Stimulated activated CD8-positive, alpha-beta memory T cell treated with anti-CD3 and anti-CD28 coated beads, Interleukin-4, amount 100 ng/mL, for 24 hours (primary cell): ENCODE data around the gene ETS2.

Experiments used
- DNase-seq: peaks from one replicate; pipeline ENCODE4 v3.0.0-alpha.2; 2020; ENCODE audit warnings: low read depth

ETS2 gene

DNA sequence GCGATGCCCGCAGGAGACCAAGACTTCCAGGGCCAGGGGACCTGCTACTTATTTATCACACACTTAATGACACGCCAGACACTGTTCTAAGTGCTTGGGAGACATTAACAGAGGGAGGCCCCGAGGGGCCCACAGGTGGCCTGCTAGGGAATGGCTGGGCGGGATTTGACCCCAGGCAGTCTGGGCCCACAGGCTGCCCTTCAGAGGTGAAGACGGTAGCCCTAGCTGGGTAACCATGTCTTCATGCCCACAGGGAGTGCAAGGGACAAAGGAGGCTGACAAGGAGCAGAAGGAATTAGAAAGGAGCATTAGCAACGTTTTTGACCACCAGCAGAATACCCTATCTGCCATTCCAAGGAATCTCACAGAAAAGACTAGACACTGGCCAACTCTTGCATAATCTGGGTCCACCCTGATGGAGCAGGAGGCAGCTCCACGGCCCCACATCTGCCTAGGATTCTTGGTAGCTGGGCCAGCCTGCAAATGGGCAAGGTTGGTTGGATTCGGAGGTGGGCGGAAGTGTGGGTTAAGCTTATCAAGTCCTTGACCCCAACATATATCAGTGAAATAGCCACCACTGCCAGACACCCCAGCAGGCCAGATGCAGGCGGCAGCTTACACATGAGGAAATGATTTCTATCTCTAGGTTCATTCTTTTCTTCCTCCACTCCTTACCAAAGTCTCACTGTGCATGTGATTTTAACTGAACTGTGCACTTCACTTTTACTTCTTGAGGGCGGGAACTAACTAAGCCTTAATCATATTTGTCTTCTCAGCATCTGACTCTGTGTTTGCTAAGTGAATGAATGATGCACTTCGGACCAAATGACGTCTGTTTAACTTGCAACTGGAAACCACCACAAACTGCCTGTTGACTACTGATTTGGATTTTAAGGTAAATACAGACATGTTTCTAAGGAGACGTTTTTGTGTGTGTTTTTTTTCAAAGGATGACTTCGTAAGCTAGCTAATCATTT is 3.4 kb upstream of the ETS2 start:
- no peak for DNase-seq

DNA sequence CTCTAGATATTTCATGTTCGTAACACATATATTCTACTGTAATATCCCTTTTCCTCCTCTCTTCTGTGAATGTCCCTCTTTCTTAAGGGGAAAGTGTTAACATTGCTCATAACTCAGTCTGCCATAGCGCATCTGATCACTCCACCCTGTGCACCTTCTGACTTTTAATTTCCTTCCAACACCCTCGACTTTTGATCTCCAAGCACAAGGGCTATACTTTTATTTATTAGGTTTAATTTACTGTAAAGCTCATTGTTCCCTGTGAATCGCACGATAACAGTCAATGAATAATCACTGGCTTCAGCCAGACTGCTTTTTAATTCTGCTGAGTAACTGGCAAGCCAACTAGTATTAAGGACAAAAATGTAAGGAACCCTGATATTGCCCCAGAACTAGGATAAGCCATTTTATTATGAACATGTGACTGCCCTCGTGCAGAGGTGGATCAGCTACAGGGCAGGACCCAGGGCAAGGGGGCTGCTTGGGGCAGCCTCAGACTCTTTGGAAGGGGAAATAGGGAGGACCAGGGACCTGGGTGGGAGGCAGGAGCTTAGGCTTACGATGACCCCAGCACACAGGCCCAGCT is 2.6 kb upstream of the ETS2 start:
- no peak for DNase-seq

DNA sequence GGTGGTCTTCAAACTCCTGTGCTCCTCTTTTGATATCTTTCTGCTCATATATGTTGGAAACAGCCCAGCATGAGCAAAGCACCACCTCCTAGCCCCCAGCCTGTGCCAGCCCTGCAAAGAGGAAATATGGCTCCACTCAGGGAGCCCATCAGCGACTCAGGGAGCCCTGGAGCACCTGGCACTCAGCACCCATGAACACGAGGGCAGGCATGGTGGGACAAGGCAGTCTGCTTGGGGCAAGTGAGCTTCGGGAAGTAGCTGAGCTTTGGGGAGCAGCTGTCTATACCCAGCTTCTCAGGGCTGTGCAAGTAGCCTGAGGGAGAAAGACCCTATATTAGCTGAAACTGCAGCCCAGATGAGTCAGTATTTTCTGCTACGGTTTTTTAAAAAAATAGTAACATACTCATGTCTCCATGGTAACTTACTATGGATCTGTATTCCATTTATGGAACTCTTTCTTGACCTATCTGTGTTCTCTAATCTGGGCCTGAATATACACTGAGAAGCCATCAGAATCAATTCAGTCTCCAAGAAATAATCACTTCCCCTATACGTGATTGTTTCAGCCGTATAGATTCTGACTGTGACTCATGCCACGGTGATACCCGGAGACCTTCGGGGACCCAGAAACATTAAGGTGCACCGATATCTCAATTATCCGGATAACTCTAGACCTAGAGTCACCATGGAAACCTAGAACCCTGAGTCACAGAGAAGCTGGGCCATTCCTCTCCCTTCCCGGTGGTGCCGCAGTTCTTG is 1.5 kb upstream of the ETS2 start:
- no peak for DNase-seq

DNA sequence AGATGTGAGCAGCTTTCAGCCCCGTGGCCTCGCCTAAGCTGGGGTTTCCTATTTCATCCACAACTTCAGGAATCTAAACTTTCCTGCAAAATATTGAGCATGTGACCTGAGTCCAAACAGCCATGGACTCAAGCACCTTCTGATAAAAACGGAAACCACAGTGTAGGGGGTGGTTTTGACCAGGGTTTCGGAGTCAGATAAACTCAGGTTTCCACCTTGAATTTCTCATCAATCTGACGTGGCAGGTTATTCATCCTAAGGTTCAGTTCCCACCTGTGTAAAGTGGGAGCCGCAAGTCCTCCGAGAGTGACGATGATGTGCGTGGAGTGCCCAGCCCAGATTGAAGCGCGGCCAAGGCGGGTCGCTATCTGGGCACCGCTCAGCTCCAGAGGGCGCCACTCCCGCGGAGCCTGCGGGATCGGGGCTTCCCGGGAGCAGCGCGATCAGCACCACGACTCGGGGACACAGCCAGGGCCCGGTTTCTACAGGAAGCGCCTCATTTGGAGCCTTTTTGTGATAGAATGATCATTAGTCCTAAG is 871 bp upstream of the ETS2 start:
- no peak for DNase-seq

DNA sequence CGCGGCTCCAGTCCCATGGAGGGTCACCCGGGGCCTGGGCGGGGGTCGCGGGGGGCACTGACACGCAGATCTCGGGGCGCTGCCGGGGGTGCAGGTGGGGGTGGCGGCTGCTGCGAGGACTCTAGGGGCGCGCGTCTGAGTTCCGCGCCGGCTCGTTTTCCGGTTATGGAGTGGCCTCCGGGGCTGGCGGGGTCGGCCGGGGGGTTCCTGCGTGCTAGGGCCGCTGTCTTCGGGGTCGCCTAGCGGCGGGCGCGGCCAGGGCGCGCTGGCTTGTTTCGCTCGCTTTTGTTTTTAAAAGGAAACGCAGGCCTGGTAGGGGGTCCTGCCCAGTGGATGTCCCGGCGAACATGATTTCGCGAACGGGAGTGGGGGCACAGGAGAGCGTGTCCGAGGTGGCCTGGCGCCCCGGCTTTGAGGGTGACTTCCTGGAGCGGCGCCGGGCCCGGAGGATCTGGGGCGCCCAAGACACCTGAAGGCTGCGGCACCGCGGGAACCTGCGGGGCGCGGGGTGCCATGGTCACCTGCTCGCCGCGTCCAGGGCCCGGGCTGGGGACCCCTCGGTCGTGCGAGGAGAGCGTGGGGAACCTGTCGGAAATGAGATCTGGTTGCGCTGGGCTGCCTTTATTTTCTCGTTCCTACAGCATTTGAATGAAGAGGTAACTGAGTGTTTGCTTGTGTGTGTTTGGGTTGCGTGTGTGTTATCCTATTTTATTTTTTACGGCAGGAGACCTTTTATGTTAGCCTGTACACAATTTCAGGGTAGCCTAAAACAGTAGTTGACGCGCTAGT is 618 bp downstream of the ETS2 start:
- DNase-seq = no peak

DNA sequence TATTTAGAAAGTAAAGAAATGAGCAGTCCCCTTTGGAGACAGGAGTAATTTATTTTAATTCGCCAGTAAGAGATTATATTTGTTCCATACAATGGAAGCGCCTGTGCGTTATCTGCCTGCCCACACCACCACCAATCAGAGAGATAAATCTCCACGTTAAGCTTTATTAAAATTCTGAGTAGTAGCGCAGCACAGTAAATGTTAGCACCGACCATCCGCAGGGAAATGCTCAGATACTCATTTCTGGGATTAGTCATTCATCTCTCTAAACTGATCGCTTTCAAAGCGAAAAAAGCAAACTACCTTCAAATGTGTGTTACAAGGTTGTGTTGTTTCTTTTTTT is 1.2 kb downstream of the ETS2 start:
- DNase-seq = no peak

DNA sequence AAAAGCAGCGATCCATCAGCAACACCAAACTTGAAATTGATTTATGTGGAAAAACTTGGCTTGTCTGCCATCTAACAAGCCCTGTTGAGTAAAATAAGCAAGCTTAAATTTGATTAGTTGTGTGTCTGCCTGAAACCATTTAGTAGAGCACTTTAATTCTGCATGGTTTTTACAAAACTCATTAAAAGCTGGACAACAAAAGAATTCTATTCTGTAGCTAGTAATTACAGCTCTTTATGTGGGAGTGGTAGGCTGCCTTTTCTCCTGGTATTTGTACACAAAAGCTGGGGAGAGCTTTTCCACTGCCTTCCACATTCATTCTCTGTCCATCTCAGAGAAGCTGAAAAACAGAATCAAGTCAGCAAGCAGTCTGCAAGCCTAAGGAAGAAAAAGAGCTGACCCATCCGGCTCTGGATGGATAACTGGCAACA is 1.7 kb downstream of the ETS2 start:
- no peak for DNase-seq

DNA sequence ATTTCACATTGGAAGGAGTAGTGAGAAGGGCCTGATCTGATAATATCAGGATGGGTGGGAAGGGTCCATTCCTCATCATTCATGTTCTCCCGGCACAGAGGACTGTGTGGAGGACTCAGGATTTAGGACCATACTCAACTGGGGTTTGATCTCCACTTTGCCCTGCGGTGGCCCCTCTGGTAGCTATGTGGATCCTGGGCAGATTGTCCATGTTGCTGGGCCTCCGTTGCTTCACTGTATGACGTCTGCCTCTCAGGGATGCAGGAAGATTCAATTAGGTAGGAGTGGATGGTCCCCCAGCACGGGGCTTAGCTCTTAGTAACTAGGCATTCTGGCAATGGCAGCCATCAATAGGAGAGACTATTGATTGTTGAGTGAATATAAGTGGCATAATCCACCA is 2.3 kb downstream of the ETS2 start:
- no peak for DNase-seq

DNA sequence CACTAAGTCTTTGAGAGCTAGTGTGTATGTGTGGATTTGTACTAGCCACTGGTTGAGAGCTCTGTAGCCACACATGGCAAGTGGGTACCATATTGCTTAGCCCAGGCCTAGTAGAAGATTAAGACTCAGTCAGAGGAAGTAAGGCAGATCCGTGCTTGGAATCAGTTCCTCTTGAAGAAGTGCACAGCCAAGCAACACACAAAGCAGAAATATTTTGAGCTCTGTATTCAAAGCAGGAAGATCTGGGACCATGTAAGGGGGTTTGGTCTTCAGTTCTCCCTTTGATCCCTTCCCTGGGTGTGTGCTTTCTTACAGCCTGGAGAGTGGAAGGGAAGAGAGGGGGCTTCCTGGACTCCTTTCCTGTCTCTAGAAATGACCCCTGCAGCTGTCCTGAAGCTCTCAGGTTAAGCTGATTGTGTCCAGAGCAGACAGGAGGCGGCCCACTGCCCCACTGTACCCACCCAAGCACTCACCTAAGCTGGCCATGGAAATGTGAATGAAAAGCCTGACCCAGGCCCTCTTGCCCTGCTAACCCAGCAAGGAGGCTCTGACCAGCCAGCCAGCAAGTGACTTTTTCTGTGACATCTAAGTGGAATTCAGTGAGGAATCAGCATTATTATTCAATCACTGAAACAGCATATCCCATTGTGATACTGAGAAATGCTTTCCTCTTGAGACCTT is 3.6 kb downstream of the ETS2 start:
- DNase-seq = no peak

DNA sequence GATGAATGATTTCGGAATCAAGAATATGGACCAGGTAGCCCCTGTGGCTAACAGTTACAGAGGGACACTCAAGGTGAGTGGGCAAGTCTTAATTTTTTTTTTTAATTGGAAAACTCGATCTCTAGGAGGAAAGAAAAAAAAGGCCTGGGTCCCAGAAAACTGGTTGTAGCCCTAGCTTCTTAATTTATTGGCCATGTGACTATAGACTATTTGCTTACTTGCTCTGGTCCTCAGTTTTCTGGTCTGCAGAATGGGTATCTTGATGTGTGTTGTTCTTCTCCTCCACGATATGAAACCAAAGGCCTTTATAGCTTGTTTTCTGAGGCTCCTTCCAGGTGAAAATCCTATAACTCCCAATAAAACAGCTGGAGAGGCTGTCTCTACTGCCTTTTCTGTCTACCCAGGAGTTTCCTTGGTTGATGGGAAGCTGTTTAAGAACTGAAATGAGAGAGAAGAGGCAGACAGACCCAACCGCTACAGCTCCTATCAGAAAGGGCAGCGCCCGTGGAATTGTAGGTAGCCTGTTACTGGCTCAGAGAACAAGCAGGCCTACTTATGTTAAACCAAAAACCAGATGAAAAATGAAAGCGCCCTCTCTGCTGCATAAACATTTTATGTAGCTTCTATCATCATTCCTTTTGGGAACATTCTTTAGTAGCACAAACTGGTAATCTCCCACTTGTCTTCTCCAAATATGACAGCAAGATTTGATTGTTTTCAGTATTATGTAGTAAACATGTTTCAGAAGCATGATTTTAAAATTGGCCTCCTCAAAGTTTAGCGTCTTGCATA is 4.5 kb downstream of the ETS2 start:
- no peak for DNase-seq

DNA sequence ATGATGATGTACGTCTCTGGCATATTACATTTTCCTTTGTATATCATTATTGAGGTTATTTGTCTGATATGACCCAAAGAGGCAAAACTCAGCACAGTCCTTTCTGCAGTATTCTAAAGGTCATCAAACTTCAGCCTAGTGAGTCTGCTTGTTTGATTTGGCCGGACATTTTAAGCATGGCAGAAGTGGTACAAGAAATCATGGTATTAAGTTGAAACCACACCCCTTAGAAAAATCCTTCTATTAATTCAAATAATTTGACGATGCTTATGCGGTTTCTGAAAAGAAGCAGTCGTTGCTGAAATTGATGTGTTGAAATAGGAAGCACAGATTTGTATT is 5.1 kb downstream of the ETS2 start:
- no peak for DNase-seq

DNA sequence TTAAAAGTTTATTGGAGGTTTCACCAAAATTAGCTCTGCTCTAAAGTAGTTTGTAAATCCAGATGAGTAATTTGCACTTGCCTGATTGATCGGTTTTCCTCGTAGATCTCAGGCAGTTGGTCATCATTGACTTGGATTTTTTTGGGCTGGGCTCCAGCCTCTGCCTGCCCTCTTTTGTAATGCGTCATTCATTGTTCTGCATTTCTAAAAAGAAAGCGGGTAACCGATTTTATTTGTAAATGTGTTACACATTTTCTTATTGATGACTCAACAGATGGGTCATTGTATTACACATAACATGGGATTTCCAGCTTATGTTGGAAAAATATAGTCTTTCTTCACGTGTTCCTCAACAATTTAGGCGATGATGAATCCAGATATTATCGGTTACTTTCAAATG is 5.5 kb downstream of the ETS2 start:
- no peak for DNase-seq

DNA sequence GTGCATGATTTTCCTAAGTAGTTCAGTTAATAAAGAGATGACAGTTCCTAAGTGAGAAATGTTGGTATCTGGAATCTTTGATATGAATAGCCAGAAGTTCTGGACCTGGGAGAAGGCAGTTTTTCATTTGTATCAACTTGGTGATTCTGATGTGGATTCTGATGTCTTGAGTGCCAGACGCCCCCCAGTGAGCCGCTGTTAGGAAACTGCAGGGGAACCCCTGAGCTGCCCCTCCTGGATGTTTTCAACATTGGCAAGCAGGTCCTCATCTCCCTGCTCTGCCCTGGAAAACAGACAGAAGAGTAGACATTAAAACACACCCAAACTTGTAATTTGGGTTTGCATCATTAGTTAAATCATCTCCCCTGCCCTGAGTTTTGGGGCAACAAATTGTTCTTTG is 7.4 kb downstream of the ETS2 start:
- no peak for DNase-seq

DNA sequence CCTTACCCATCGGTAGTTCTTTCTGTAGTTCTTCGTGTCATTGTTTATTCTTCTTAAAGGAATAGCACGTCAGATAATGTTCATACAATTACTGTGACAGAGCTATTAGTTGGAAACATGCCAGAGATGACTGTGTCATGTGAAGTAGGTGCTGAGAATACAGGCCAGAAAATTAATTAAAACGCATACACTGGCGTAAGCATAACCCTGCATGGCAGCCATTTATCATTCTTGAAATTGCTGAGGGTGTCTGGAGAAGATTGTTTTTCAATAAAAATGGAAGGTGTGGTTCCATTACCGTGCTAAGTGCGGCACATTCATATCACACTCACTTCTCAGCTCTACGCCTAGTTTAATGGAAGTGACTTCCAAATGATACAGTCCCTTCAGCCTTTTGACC is 7.8 kb downstream of the ETS2 start:
- no peak for DNase-seq

DNA sequence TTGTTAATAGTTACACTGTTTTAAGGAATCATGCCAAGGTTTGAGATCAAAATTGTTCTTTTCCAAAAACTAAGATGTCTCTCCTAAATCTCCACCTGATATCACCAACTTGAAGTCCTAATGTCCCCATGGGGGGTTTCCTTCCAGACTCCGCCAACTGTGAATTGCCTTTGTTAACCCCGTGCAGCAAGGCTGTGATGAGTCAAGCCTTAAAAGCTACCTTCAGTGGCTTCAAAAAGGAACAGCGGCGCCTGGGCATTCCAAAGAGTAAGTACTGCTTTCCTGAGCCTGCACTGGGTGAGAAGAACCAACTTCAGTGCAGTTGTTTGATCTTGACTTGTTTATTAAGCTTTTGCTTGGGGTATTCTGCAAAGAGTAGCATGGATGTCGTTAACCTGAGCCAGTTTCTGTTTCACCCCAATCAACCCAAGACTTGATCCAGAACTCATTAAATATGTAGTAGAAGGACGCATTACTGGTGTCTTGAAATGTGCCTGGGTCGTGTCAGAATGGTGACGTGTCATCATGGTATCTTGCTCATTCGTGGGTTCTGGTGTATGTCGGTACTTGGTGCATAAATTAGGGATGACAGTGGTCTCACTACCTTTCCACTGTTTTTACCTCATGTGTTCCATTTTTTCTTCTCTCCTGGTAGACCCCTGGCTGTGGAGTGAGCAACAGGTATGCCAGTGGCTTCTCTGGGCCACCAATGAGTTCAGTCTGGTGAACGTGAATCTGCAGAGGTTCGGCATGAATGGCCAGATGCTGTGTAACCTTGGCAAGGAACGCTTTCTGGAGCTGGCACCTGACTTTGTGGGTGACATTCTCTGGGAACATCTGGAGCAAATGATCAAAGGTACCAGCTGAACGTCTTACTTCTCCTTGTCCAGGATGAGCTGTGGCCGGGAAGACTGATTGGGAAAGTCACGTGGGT is 8.7 kb downstream of the ETS2 start:
- no peak for DNase-seq

DNA sequence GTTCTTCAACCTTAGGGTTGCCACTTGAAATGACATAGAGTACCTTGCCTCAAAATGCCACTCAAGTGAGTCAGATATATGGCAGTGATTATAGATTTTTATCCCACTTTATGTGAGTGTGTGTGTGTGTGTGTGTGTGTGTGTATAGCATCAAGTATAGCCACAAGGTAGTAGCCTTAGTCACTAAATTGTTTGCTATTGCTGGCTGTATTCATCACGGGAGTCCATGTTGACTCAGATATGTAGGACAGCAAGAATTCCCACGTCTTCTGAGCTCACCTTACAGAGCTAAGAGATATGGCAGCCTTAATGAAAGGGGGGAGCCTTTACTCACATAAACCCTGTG is 9.3 kb downstream of the ETS2 start:
- DNase-seq = no peak

DNA sequence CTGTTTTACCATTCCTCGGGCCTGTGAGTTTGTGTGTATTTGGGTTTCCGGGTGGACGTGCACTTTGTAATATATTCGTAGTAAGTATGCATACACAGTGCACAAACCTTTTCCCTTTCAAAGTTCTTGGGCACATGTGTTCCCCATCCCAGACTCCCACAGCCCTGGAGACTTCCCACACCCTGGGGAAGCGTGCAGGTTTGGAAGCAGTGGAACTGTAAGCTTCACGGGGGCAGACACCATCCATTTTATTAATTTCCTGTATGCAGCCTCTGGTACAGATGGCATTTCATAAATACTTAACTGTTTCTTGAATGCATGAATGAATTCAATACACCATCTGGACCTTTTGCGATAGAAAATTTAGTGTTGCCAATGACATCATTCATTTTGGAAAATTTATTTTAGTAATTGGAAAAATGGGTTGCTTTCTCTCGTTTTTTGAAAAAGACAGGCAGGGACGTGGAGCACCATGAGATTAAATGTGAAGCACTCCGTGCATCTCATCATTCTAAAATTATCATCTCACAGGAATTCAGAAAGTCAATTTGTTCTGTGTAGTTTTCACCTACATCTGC is 10.8 kb downstream of the ETS2 start:
- no peak for DNase-seq

DNA sequence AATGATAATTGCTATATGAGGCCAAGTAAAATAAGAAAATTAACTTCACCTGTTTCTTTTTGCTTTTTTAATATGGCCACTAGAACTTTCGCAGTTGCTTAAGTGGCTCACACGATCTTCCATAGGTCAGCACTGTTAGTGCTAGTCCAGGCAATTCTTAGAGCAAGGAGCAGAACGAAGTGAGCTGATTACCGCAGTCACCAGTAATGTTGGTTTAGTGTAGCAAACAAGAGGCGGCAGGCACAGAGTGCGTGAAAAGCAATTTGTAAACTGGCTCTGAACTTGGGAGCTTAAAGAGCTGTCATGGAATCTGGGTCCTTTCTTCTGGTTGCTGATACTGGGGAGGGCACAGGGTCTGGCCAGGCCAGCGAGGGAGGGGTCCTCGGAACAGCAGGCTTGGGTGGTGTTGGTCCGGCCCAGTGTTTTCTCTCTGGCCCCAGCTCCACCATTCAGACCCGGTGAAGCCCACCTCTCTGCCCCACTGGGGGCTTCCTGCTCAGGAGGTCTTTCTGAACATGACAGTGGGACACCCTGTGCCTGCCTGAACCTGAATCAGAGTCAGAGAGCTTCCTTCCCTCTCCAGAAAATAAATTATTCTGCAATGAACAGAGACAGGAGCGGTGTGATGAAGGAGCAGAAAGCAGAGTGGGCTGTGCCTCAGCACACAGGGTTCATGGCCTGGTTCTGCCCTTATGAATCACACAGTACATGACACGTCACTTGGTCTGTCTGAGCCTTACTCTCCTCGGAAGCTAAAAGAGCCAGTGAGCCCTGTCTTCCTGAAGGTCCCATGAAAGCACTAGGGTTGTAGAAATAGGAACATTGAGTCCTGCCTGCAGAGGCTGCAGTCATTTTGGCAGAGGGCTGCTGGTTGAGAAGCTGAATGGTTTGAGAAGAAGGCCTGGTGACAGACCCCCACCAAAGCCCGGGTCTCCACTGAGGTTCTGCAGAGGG is 11.9 kb downstream of the ETS2 start:
- DNase-seq = no peak
